IPS-NIHi11 (cell line): Measurements from ENCODE around the gene OR2M3.
"Not testable (repeated sequence)": the region's sequence is repeated elsewhere in the genome, so short reads cannot be mapped to it uniquely, and the experiment has no call there.

Experiments
- DNase-seq: peaks from one replicate; pipeline ENCODE4 v3.0.0; 2012; ENCODE audit warnings: mixed read lengths, low spot score

OR2M3 gene

GRCh38 chr1:248196965-248197364 is at the start of gene OR2M3:
Gene OR2M3, plus strand, starts transcription at chr1:248197265. Its CDS starts 5,803 bp downstream, at chr1:248203068.
- DNase-seq, result no peak

- DNase-seq, result no peak
Observed at GRCh38 chr1:248152056-248152827, 44.8 kb upstream of the OR2M3 start.

- DNase-seq, result no peak
Observed at GRCh38 chr1:248155927-248156326, 41.1 kb upstream of the OR2M3 start.

- DNase-seq, result no peak
Observed at GRCh38 chr1:248158758-248159157, 38.3 kb upstream of the OR2M3 start.

- no peak for DNase-seq
Observed at GRCh38 chr1:248164031-248164430, 33.0 kb upstream of the OR2M3 start.

- no peak for DNase-seq
Observed at GRCh38 chr1:248165186-248165585, 31.9 kb upstream of the OR2M3 start.

GRCh38 chr1:248174521-248174920 is 22.5 kb upstream of the OR2M3 start, which contains the start of gene OR2M2:
Gene OR2M2, plus strand, starts transcription at chr1:248174821. Its CDS starts 5,165 bp downstream, at chr1:248179986.
- no peak for DNase-seq

GRCh38 chr1:248183996-248184395 is 13.1 kb upstream of the OR2M3 start:
- no peak for DNase-seq

- no peak for DNase-seq
Observed at GRCh38 chr1:248187363-248187762, 9.7 kb upstream of the OR2M3 start.

- DNase-seq, result no peak
Observed at GRCh38 chr1:248189026-248189425, 8.0 kb upstream of the OR2M3 start.

- no peak for DNase-seq
Observed at GRCh38 chr1:248194117-248194516, 2.9 kb upstream of the OR2M3 start.

GRCh38 chr1:248215880-248216279 is 18.8 kb downstream of the OR2M3 start:
- no peak for DNase-seq

GRCh38 chr1:248225537-248225936 is 28.5 kb downstream of the OR2M3 start:
- DNase-seq, result no peak

- DNase-seq, result no peak
Observed at GRCh38 chr1:248229360-248229908, 32.4 kb downstream of the OR2M3 start.

GRCh38 chr1:248231117-248231516 is 34.1 kb downstream of the OR2M3 start, which contains the start of gene OR2M4:
Gene OR2M4, plus strand, starts transcription at chr1:248231417. Its CDS starts 7,512 bp downstream, at chr1:248238929.
- no peak for DNase-seq

GRCh38 chr1:248239478-248239877 is 42.4 kb downstream of the OR2M3 start:
- no peak for DNase-seq

- DNase-seq, result peak; percentile 27
Observed at GRCh38 chr1:248243204-248243603, 46.1 kb downstream of the OR2M3 start.

GRCh38 chr1:248259309-248259708 is 62.2 kb downstream of the OR2M3 start:
- not testable (repeated sequence) for DNase-seq
